B cell (primary cell): ENCODE results near the gene LMO1.

Source experiments
- CTCF ChIP-seq: fragments of 200-600 bp; IDR thresholded peaks from one replicate; pipeline ENCODE4 v1.8.0; 2022; ENCODE audit warnings: antibody characterized with exemption, mild to moderate bottlenecking
- EZH2 ChIP-seq: IDR thresholded peaks from 2 replicates; pipeline ENCODE4 v1.6.1; 2012; ENCODE audit warnings: borderline replicate concordance, low read depth, mild to moderate bottlenecking, moderate library complexity, low read length; ENCODE audit not compliant: insufficient read depth, poor library complexity, severe bottlenecking

GRCh38 chr11:8234910-8235309 is 28.8 kb downstream of the LMO1 start:
- TF ChIP-seq CTCF (no peak), EZH2 (no peak)
